H1 (cell line): Measurements from ENCODE around the gene EFCAB6. TPM values are rescaled to one million over a fixed set of nuclear protein-coding genes. Genes with fewer than 3 reads are reported as not detected.

ENCODE experiments used
- CTCF ChIA-PET: fragments of 300-600 bp; sonication (Branson Sonifier 250); formaldehyde crosslinking; loops from one replicate; lab custom pipeline; 2021; ENCODE audit not compliant: partially characterized antibody; lab: Charles Lee
- POLR2A ChIA-PET: fragments of 300-600 bp; sonication (Branson Sonifier 250); formaldehyde crosslinking; loops from one replicate; lab custom pipeline; 2021; ENCODE audit warnings: inconsistent platforms; ENCODE audit not compliant: partially characterized antibody; lab: Charles Lee
- DNase-seq, 2 experiments: peaks; one replicate each; pipeline versions ENCODE4 v3.0.0 to v3.0.0-alpha.2; 2010 to 2022; ENCODE audit warnings: low spot score in 2 of 2, low read depth in 1 of 2, mixed read lengths in 1 of 2
- FAIRE-seq: peaks from 2 replicates; lab custom pipeline; 2011; peaks lifted over from hg19 to GRCh38; lab: Jason Lieb, UNC
- H2AFZ ChIP-seq: 2 replicates; pipeline ENCODE4 v1.8.1; 2012; ENCODE audit warnings: low read length, inconsistent platforms
- H2AK5ac ChIP-seq: 2 replicates; pipeline ENCODE4 v1.6.1; 2013; ENCODE audit warnings: low read depth, low read length
- H2BK120ac ChIP-seq: replicated peaks from 2 replicates; pipeline ENCODE3; 2013; ENCODE audit warnings: low read depth, low read length, inconsistent platforms
- H2BK12ac ChIP-seq: 2 replicates; pipeline ENCODE4 v1.6.1; 2013; ENCODE audit warnings: low read depth, low read length
- H2BK15ac ChIP-seq: 2 replicates; pipeline ENCODE4 v1.6.1; 2013; ENCODE audit warnings: low read length
- H2BK20ac ChIP-seq: 2 replicates; pipeline ENCODE4 v1.6.1; 2013; ENCODE audit warnings: low read length
- H2BK5ac ChIP-seq: 2 replicates; pipeline ENCODE4 v1.6.1; 2013; ENCODE audit warnings: low read depth, low read length
- H3K14ac ChIP-seq: 2 replicates; pipeline ENCODE4 v1.6.1; 2013; ENCODE audit warnings: inconsistent platforms; ENCODE audit not compliant: insufficient read length
- H3K18ac ChIP-seq: 2 replicates; pipeline ENCODE4 v1.6.1; 2013; ENCODE audit warnings: low read length; ENCODE audit errors: extremely low read depth
- H3K23ac ChIP-seq: 2 replicates; pipeline ENCODE4 v1.6.1; 2013; ENCODE audit warnings: inconsistent platforms; ENCODE audit not compliant: insufficient read length
- H3K23me2 ChIP-seq: 2 replicates; pipeline ENCODE4 v1.6.1; 2013; ENCODE audit warnings: low read depth, low read length
- H3K27ac ChIP-seq: 2 replicates; pipeline ENCODE4 v1.6.1; 2011; ENCODE audit warnings: low read depth, low read length, inconsistent platforms
- H3K27me3 ChIP-seq, 4 experiments: replicated peaks in 1 of 4; 1 replicate in 1 of 4; 2 replicates in 3 of 4; pipeline versions ENCODE4 v1.6.1 to v1.8.1; 2011 to 2013; ENCODE audit warnings: low read length in 3 of 4, mild to moderate bottlenecking in 3 of 4, inconsistent platforms in 2 of 4, mixed read lengths in 2 of 4, moderate library complexity in 1 of 4; ENCODE audit not compliant: control insufficient read depth in 3 of 4, insufficient read depth in 3 of 4; ENCODE audit errors: extremely low read depth in 1 of 4
- H3K36me3 ChIP-seq, 4 experiments: 2 replicates each; pipeline versions ENCODE4 v1.6.1 to v1.8.1; 2011 to 2013; ENCODE audit warnings: mild to moderate bottlenecking in 4 of 4, low read length in 3 of 4, moderate library complexity in 2 of 4, control low read depth in 1 of 4, inconsistent platforms in 1 of 4; ENCODE audit not compliant: insufficient read depth in 4 of 4, control insufficient read depth in 2 of 4
- H3K4ac ChIP-seq: replicated peaks from 2 replicates; pipeline ENCODE3; 2013; ENCODE audit warnings: low read length, low read depth, mixed read lengths, inconsistent platforms; ENCODE audit not compliant: insufficient read length
- H3K4me1 ChIP-seq, 4 experiments: replicated peaks in 1 of 4; 1 replicate in 1 of 4; 2 replicates in 3 of 4; pipeline versions ENCODE4 v1.6.1 to v1.8.1; 2011 to 2013; ENCODE audit warnings: low read length in 3 of 4, inconsistent platforms in 2 of 4, mixed read lengths in 1 of 4; ENCODE audit not compliant: insufficient read depth in 4 of 4, control insufficient read depth in 3 of 4
- H3K4me2 ChIP-seq, 2 experiments: 2 replicates each; pipeline versions ENCODE4 v1.6.1 to v1.8.1; 2011 to 2013; ENCODE audit warnings: low read depth in 2 of 2, low read length in 2 of 2, control low read depth in 1 of 2, inconsistent platforms in 1 of 2, mild to moderate bottlenecking in 1 of 2; ENCODE audit not compliant: insufficient read depth in 1 of 2
- H3K4me3 ChIP-seq, 4 experiments: fragments of 200-600, 300-600 bp in 1 of 4; sonication (generic), shearing (Covaris generic), sonication (Bioruptor Twin) in 1 of 4; 2 replicates each; pipeline versions ENCODE4 v1.5.1 to v1.8.1; 2011 to 2016; ENCODE audit warnings: low read length in 4 of 4, low read depth in 3 of 4, control low read depth in 2 of 4, inconsistent platforms in 2 of 4, mild to moderate bottlenecking in 2 of 4, mixed read lengths in 1 of 4, moderate library complexity in 1 of 4; ENCODE audit not compliant: insufficient read depth in 2 of 4; ENCODE audit errors: extremely low read depth in 1 of 4
- H3K56ac ChIP-seq: replicated peaks from 2 replicates; pipeline ENCODE3; 2013; ENCODE audit warnings: low read depth, mild to moderate bottlenecking, mixed read lengths, low read length, inconsistent platforms; ENCODE audit not compliant: insufficient read length
- H3K79me1 ChIP-seq: 2 replicates; pipeline ENCODE4 v1.6.1; 2013; ENCODE audit warnings: low read depth, low read length, control low read depth
- H3K79me2 ChIP-seq, 2 experiments: 2 replicates each; pipeline versions ENCODE4 v1.6.1 to v1.8.1; 2012 to 2013; ENCODE audit warnings: low read length in 2 of 2, mild to moderate bottlenecking in 2 of 2, inconsistent platforms in 1 of 2; ENCODE audit not compliant: insufficient read depth in 2 of 2, control insufficient read depth in 1 of 2
- H3K9ac ChIP-seq, 4 experiments: replicated peaks in 1 of 4; 1 replicate in 1 of 4; 2 replicates in 3 of 4; pipeline versions ENCODE4 v1.6.1 to v1.8.1; 2011 to 2013; ENCODE audit warnings: low read depth in 3 of 4, low read length in 3 of 4, control low read depth in 2 of 4, mild to moderate bottlenecking in 2 of 4, moderate library complexity in 2 of 4, inconsistent platforms in 1 of 4; ENCODE audit errors: extremely low read depth in 1 of 4
- H3K9me3 ChIP-seq, 2 experiments: 2 replicates each; pipeline versions ENCODE4 v1.6.1 to v1.8.1; 2012 to 2013; ENCODE audit warnings: mild to moderate bottlenecking in 2 of 2, moderate library complexity in 2 of 2, control low read depth in 1 of 2, inconsistent platforms in 1 of 2, low read depth in 1 of 2, low read length in 1 of 2, mixed read lengths in 1 of 2; ENCODE audit not compliant: insufficient read depth in 2 of 2
- H4K20me1 ChIP-seq, 2 experiments: replicated peaks in 1 of 2; 2 replicates each; pipeline versions ENCODE3 to v1.8.1; 2011 to 2013; ENCODE audit warnings: inconsistent platforms in 2 of 2, low read length in 2 of 2, mild to moderate bottlenecking in 1 of 2; ENCODE audit not compliant: insufficient read depth in 2 of 2, control insufficient read depth in 1 of 2
- H4K5ac ChIP-seq: 2 replicates; pipeline ENCODE4 v1.6.1; 2013; ENCODE audit warnings: low read length, low read depth, mixed read lengths, inconsistent platforms; ENCODE audit not compliant: insufficient read length
- H4K8ac ChIP-seq: 2 replicates; pipeline ENCODE4 v1.8.0; 2013; ENCODE audit warnings: mild to moderate bottlenecking, moderate library complexity, low read length, inconsistent platforms; ENCODE audit not compliant: insufficient read depth; ENCODE audit errors: extremely low read depth
- H4K91ac ChIP-seq: replicated peaks from 2 replicates; pipeline ENCODE3; 2013; ENCODE audit warnings: low read length, mixed read lengths, inconsistent platforms; ENCODE audit not compliant: insufficient read length
- CHD2 ChIP-seq: IDR thresholded peaks from 2 replicates; pipeline ENCODE4 v1.6.1; 2012; ENCODE audit warnings: low read length, improper control_type of control experiment
- CTBP2 ChIP-seq: IDR thresholded peaks from 2 replicates; pipeline ENCODE4 v1.7.0; 2011; ENCODE audit warnings: borderline replicate concordance, mild to moderate bottlenecking, moderate library complexity, mixed read lengths, low read length; ENCODE audit not compliant: insufficient read depth, insufficient read length
- E2F6 ChIP-seq: IDR thresholded peaks from 2 replicates; pipeline ENCODE4 v1.6.1; 2012; ENCODE audit warnings: inconsistent platforms
- EGR1 ChIP-seq: IDR thresholded peaks from 2 replicates; pipeline ENCODE4 v1.6.1; 2011; ENCODE audit warnings: low read depth, low read length, borderline replicate concordance
- EZH2 ChIP-seq: fragments of 200-600 bp; sonication (generic); IDR thresholded peaks from 2 replicates; pipeline ENCODE4 v1.7.1; 2012; ENCODE audit warnings: low read depth, mild to moderate bottlenecking, moderate library complexity, low read length, inconsistent platforms; ENCODE audit not compliant: severe bottlenecking
- POLR2A ChIP-seq, 2 experiments: IDR thresholded peaks; 1 replicate in 1 of 2; 2 replicates in 1 of 2; pipeline ENCODE4 v1.6.1; 2011; ENCODE audit warnings: low read depth in 2 of 2, low read length in 2 of 2, mild to moderate bottlenecking in 2 of 2; ENCODE audit errors: control extremely low read depth in 1 of 2
- WGBS, 2 experiments: shearing (Covaris generic) in 1 of 2; methylation state at CpG; one replicate each; pipeline versions ENCODE4 v1.1.6 to v1.1.7; 2013 to 2015; ENCODE audit warnings: low lambda C conversion rate in 2 of 2, mixed read lengths in 2 of 2, inconsistent platforms in 1 of 2, low coverage in 1 of 2, missing lambda C conversion rate in 1 of 2; ENCODE audit not compliant: insufficient replicate concordance in 2 of 2, insufficient coverage in 1 of 2, insufficient read length in 1 of 2; ENCODE audit errors: extremely low coverage in 1 of 2, missing lambda C conversion rate in 1 of 2; 5-methylcytosine and 5-hydroxymethylcytosine counted together
- polyA plus RNA-seq, 7 experiments: library from polyadenylated mRNA; depleted of rRNA in 3 of 7; stranded (reverse) in 5 of 7; unstranded in 2 of 7; fragments of >200 nt in 5 of 7; fragments of 200-250 nt in 2 of 7; gene quantifications; 1 replicate in 5 of 7; 2 replicates in 1 of 7; 4 replicates in 1 of 7; pipeline versions ENCODE4 v1.2.1 to v1.2.3, GENCODE V29; 2011 to 2013; ENCODE audit warnings: missing spikeins in 2 of 7, mixed read lengths in 2 of 7
- total RNA-seq: library from RNA; stranded (reverse); fragmentation: NEBNext Ultra II Directional; extraction: Animal tissue kit (Norgen Biotek cat#: 25700); gene quantifications from 2 replicates; pipeline ENCODE4 v1.2.1, GENCODE V29; 2021

EFCAB6 gene
- total and polyA plus RNA-seq, 2 of the 8 experiments (the other 6 are each of a cell fraction or from before 2014, with no cell fraction given), result 0.32 to 1.7 TPM

GRCh38 chr22:43628250-43628649, 183.9 kb downstream of the EFCAB6 start:
- Histone ChIP-seq H3K27ac (no peak overlapping the region), H3K4me1 (peaks cover 0 to 7% (median 2%) of the 10 kb centered on the region in 4 experiments; a peak in 2 of 7 replicates), H4K5ac (no peak overlapping the region), H3K9me3 (no peaks in the 10 kb centered on the region), H3K18ac (no peak overlapping the region), H2BK20ac (no peak overlapping the region), H2BK12ac (no peak overlapping the region), H3K4me2 (no peak overlapping the region), H2BK5ac (no peak overlapping the region), H3K9ac (no peak overlapping the region), H3K79me2 (no peaks in the 10 kb centered on the region), H4K91ac (no peak overlapping the region), H2AK5ac (no peak overlapping the region), H3K79me1 (no peaks in the 10 kb centered on the region), H2BK120ac (no peak overlapping the region), H3K36me3 (no peaks in the 10 kb centered on the region), H3K27me3 (no peaks in the 10 kb centered on the region), H2BK15ac (no peak overlapping the region), H3K4me3 (no peak overlapping the region), H3K4ac (no peak overlapping the region), H2AFZ (no peak overlapping the region), H3K14ac (no peak overlapping the region), H3K23me2 (no peaks in the 10 kb centered on the region), H3K23ac (no peak overlapping the region), H4K20me1 (no peaks in the 10 kb centered on the region), H4K8ac (no peak overlapping the region), H3K56ac (no peak overlapping the region)
- WGBS, 2 experiments, result 89% methylated on average over 10 of the region's 16 CpGs; no CpG with 5 or more reads in 1 of the 2 experiments
- FAIRE-seq (no peak), DNase-seq (no peak)
- CTCF ChIA-PET, result interaction anchor here (0.6 to 1.0 kb wide), 3 partner anchors 9 to 316 kb away, joined by 3 to 4 read pairs (median 3); no protein-coding TSS in a partner anchor
- POLR2A ChIA-PET, result no interaction called here
- no peak for TF ChIP-seq EZH2
- no peak for TF ChIP-seq POLR2A (IDR thresholded peaks at IDR 0.05; ENCODE audit: control extremely low read depth in 1 of 2, low read depth in 2 of 2, low read length in 2 of 2)
- no peak for TF ChIP-seq EGR1
- TF ChIP-seq CHD2, result no peak
- no peak for TF ChIP-seq CTBP2
- TF ChIP-seq E2F6, result no peak
